Epidermal melanocyte (primary cell): Measurements from ENCODE around the gene EHBP1.

Source experiments
- DNase-seq: peaks from one replicate; pipeline ENCODE4 v3.0.0; 2011; ENCODE audit warnings: low spot score; ENCODE audit not compliant: insufficient read length

The EHBP1 gene

DNA sequence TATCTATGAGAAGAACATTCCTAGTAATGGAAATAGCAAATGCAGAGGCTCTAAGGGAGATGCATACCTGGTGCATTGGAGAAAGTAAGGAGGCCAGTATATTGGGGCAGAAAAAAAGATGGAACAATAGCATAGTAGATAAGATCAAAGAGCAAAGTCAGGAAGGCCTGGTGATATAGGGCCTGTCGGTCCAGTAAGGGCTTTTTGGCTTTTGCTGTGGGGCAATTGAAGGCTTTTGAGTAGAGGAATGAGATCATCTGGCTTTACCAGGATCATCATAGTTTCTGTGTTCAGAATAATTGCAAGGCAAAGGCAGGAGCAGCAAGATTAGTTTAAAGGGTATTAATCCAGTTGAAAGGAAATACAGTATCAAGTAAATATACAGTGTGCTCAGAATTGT, 111.8 kb downstream of the EHBP1 start:
- DNase-seq: no peak

DNA sequence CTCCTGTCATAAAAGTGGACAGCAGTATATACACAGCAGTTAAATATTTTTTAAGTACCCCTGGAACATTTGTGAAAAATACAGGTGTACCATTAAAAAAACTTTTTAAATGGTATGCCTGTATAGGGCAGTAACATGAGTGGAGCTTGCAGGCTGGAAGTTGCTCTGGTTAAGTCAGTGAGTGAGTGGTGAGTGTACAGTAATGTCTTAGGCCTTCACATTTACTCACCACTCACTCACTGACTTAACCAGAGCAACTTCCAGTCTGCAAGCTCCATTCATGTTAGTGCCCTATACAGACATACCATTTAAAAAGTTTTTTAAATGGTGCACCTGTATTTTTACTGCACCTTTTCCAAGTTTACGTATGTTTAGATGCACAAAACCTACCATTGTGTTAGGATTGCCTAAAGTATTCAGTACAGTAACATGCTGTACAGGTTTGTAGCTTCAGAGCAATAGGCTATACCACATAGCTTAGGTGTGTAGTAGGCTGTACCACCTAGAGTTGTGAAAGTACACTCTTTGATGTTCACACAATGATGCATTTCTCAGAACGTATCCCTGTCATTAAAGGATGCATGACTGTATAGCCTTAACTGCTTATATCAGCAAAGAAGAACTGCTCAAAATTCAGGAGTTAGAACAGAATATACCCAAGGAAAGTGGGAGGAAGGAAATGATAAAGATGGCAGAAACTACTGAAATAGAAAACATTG, 112.6 kb downstream of the EHBP1 start:
- no peak for DNase-seq

DNA sequence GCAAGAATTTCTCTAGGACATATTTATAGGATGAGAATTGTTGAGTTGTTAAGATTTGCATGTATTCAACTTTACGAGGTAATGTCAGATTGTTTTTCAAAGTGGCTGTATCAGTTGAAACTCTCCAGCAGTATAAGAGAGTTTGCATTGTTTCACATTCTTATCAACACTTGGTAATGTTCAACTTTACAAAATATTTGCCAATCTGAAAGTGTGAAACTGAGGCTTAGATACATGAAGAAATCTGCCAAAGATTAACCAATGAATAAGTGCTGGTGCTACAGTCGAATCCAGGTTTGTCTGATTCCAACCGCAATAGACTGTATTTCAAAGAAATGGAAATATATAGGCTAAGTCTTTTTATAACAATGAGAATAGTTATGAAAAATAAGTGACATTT, 117.0 kb downstream of the EHBP1 start:
- no peak for DNase-seq

DNA sequence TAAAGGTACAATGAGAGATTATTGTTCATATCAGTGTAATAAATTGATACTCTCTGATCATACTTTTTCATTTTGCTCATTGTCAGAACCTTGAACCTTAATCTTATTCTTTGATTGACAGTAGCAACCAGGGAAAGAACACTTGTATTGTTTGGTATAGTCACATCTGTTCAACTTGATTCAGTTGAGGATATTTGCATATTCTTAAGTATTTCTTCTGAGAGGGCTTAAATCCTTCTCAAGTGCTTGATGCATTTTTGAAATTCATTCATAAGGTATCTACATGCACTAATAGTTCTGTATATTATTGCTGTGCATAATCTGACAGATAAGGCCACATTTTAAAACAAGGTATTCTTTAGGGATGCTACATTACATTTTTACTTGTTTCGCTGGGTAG, 118.9 kb downstream of the EHBP1 start:
- no peak for DNase-seq

DNA sequence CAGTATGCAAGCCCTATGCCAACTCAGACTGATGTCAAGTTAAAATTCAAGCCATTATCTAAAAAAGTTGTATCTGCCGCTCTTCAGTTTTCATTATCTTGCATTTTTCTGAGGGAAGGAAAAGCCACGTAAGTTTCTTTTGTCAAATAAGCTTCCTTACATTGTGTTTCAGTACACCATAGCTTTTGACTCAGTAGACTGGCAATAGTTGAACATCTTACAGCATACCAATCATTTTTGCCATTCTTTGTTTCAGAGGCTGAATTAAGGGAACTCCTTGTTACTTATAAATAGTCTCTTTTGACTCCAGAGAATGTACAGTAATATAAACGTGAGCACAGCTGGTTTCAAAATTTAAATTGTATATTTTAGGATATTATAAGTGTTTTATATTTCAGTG, 120.6 kb downstream of the EHBP1 start:
- no peak for DNase-seq

DNA sequence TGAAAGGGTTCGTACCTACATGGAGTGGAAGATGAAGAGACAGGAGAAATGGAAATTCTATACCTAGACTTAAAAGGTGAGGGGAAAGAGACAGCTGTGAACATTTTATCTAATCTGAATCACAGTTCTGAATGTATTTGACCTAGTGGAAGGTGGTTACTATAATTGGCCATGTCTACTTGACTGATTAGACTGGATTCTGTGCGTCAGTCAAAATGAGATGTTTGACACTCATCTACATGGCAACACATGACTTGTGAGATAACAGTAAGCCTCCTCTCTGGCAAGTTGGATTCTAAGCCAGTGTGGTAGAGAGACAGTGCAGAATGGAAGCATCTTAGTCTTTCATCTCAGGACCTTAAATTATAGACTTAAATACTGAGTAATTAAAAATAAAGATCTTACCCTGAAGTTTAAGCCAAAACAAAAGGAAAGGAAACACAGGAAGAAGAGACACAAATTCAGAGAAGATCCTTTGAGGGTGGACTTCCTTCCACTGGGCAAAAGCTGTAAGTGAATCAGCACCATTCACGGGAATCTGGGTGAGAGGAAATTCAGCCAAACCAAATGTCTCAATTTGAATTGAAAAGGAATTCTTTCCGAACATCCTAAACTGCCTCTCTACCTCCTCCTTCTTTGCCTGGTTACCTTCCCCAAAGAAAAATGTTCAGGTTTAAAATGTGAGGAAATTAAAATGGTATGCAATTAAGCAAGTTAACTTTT, 121.6 kb downstream of the EHBP1 start:
- DNase-seq: no peak

DNA sequence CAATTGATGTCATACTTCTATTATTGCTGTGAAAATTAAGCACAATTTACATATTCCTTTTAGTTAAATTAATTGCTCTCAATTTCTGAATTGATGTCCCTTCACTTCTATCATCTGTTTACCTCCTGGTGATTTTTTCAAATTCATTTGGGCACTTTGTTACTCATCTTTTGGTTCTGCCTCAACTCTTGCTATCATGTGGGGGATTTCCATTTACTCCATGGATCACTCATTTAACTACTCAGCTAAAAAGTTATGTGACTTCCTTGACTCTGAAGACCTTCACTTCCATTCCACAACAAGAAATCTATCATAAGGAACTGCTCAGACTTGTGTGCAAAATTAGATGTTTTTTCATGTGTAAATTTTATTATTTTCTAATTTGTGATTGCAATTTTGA, 126.2 kb downstream of the EHBP1 start:
- DNase-seq: no peak

DNA sequence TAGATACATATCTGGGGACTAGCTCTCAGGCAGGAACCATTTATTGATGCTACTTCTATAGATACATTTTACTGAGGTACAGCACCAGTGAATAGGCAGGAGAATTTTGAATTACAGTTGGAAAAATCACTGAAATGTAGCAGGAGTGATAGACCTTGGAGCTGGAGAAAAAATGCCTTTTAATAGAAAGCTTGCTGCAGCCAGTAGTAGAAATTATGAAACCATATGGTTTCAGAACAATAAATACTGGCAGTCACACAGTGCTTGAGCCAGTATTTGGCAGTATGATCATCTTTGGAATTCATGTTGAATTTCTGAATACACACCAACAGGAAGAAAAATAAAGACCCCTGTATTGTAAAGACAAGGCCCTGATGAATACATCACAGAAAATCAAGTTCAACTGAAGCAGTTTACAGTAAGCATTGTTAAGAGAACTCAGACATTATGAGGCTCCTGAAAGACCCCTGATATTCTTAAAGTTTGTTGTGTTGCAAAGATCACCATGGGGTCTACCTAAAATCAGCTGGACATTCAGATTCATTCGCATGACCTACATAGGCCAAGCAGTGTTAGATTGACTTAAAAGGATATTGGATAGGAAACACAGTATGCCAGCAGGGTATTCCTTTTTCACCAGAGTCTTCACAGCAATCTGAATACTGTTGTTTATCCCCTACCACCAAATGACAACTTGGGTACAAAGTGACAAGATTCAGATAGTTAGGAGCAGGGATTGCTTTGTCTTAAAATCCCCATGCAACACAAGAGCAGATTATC, 139.0 kb downstream of the EHBP1 start:
- DNase-seq: no peak

DNA sequence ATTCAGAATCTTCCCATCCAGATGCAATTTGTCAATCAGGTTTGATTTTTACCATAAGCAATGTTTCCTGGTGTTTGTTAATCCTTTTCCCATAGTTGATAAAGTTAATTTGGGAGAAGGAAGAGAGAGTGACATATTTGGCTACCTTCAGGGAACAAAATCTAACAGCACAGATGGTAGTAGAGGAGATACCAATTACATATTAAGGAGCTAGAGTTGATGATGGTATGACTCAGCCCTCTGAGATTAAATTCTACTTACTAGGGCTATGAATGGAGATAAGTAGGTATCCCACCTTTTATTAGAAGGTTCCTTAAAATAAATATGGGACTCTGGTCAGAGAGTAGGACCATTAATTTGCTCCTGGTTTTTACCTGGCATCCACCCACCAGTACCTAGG, 139.7 kb downstream of the EHBP1 start:
- no peak for DNase-seq

DNA sequence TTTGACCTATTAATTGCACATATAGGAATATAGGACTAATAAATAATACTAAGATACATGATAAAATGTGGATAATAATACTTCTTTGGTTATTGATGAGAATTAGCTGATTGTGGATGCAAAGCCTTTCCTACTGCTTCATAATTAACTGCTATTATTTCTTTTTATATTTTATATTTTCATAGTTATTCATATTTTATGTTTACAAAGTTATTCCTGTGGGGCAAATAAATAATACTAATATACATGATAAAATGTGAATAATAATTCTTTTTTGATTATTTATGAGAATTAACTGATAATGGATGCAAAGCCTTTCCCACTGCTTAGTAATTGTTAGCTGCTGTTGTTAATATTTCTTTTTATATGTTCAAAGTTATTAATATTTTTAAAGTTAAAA, 146.7 kb downstream of the EHBP1 start:
- no peak for DNase-seq

DNA sequence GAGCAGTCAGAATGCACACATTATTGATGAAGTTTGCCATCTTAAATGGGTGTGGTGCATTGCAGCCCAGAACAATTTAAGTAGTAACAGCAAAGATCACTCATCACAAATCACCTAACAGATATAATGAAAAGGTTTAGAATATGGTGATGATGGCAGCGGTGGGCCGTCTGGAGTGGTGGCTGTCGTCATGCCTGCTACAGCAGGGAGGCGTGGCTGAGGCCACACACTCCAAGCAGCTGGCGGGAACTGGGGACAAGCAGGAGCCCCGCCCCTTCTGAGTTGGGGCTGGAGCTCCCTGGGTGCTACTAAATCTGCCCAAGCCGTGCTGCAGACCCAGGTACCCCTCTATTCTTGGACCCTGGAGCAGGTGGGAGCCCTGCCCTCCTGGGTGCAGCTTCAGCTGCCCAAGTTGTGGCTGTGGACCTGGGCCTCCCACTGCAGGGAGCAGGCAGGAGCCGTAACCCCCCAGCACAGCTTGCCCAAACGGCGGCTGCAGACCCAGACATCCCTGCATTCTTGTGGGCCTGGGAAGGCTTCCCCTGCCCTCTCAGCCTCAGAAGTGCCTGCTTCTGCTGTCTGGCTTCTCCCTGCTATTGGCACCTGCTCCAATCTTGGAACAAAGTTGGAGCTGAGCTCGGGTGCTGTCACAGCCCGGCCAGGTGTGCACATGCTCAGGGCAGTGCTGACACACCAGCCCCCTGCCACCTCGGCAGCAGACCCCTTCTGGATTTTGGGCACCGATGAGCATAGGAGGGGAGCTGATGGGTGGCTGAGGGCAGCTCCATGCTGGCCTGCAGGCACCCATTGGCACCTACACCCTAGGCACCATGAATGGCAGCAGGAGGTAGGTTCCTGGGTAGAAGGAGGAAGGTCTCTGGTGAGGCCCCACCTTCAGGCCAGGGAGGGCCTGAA, 149.3 kb downstream of the EHBP1 start:
- DNase-seq: no peak

DNA sequence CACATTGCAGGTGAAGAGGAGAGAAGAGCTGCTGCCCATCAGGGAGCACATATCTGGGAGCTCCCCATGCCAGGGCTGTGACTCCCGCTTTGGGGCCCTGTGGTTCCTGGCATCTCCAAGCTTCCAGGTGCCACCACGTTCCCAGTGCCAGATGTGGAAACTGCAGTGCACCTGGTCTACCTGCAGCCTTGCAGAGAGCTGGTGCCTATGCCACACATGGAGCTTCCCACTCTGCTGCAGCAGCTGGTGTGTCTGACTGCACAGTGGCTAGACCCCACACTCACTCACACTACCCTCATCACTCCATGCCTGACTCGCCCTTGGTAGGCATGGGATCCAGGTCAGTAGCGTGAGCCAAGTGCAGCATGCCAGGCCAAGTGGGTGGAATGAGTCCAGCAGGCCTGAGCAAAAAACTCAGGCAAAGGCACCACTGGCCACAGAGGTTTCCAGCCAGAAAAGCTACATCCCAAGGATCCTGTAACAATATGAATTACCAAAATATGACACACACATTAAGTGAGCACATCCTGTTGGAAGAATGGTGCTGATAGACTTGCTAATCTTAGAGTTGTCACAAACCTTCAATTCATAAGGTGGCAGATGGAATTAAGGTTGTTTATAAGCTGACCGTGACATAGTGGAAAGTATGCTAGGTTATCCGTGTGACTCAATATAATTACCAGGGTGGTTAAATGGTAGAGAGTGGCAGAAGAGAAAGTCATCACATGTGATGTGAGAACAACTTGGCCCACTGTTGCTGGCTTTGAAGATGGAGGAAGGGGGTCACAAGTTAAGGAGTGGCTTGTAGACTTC, 150.9 kb downstream of the EHBP1 start:
- DNase-seq: no peak

DNA sequence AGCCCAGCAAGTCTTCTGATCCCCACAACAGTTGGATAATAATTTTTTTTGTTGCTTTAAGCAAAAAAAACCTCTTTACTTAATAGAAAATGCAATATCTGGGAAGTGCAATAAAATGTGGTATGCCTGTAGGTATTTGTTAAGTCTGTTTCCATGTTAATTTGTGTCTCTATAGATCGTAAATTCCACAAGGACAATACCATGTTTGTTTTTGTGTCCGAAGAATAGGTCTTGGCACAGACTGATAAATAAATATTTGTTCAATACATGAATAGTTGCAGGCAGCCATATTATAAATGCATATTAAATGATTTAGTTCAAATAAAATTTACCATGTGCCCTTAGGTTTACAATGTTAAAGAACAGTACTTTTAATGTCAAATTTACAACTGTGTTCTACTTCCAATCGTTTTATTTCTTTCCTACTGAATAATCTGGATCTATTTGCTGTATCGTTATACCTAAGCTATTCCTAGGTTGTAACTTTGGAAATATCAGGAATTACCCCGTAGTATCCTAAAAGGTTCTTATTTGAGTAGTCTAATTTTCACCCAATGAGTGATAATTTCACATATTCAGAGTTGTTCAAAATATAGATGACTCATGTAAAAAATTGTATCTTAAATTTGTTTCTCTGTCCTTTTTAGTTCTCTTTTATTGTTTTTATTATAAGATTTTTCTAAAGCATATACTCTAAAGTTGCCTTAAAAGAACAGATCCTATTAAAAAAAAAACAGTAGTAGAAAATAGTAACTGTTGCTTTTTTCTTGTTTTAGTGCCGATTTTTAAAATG, 151.8 kb downstream of the EHBP1 start:
- no peak for DNase-seq

DNA sequence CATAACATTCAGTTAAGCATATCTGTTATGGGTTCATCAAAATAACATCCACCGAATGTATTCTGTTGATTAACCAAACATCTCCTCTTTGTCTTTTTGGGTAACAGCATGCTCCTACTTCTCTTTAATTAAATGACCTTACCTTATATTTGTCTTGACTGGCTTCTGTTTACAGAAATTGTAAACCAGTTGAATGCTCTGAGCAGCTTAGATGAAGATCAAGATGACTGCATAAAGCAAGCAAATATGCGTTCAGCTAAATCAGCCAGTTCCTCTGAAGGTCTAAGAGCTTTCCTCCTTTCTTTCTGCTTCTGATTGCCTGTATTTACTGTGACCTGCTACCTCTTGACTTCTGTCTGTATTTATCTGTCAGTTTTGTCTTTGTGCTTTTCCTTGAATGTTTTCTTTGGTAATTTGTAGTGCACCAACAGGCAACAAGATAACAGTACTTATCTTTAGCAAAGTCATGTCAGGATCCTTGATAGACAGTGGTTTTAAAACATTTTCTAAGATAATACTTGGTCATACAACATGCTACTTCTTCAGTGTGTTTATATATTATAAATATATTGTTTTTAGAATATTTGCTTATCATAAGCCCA, 152.8 kb downstream of the EHBP1 start:
- DNase-seq: no peak

DNA sequence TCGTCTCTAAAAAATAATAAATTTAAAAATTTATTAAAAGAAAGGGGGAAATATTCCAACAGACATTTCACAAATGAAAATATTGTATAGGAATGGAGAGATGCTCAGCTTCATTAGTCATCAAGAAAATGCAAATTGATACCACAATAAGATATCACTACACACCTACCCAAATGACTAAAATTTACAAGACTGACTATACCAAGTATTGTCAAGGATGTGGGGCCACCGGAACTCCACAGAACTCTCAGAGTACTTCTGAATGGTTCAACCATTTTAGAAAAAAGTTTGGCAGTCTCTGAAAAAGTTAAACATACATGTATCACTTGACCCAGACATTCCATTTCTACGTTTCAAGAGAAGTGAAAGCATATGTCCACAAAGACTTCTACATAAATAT, 163.4 kb downstream of the EHBP1 start:
- no peak for DNase-seq

DNA sequence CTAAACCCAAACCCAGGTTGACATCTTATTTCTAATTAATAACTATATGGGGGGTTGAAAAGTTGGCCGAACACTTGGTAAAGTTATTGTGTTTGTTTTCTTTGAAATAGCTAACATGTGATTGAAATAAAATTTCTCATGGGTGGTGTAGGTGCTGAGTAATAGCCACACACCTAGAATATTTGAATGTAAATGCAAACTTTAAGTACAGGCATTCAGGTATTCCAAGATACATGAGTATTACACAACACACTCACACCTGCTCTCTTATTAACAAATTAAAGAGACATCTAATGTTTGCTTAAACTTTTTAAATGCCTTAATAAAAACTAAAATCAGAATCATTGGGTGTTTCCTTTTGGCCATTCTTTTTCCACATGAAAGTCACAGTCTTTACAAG, 165.5 kb downstream of the EHBP1 start:
- DNase-seq: no peak

DNA sequence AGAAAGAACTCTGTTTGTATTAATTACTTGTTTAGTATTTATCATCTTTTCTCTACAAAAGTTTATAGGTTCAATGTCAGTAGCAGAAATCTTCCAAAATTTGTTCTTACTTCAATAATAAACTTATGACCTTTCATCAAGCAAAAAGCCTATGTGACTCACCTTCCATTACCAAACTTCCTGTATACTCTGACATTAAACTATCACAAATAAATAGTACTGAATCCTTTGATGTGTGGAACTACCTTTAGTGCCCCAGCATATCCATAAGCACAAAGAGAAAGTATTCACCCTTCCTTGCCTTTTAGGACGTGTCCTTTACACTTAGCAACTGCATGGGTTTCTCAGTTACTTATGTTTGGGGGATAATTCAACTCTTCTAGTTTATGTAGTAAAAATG, 166.0 kb downstream of the EHBP1 start:
- no peak for DNase-seq

DNA sequence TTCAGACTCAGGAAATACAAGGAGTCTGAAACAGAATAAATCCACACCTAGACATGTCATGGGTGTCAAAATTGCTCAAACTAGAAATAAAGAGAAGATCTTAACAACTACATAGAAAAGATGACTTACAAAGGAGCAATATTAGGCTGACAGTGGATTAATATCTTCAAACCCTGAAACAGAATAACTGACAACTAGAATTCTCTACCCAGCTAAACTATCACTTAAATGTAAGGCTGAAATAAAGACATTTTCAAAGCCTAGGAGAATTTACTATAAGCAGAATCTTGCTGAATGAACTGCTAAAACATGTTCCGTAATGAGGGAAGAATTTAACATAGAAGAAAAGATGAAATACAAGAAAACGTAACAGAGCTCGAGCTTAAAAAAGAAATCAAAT, 168.1 kb downstream of the EHBP1 start:
- no peak for DNase-seq

DNA sequence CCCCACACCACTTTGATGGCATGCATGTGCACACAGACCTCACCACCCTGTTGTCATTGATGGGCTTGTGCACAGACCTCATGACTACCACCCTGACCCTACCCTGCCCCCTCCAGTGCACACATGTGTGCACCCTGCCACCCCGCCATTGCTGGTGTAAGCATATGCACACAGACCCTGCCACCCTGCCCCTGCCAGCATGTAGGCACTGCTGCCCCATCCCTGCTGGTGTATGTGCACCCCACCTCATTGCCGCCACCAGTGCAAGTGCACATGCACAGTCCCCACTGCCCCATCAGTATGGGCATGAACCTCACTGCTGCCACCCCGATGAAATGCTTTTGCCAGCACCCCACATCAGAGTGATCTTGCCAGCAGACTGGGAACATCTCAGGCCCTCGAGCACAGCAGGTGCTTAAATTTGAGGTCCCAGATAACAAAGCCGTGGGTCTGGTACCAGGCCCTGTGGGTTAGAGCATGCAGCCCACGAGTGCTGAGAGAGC, 169.4 kb downstream of the EHBP1 start:
- no peak for DNase-seq
